DOHH2 (cell line): ENCODE results near the gene KHNYN.
"Not testable (repeated sequence)": the region's sequence is repeated elsewhere in the genome, so short reads cannot be mapped to it uniquely, and the experiment has no call there.

Experiments used
- H3F3A ChIP-seq: fragments of 200-600 bp; sonication (generic), shearing (Covaris generic); 2 replicates; pipeline ENCODE4 v1.6.0; 2016; ENCODE audit warnings: antibody characterized with exemption, mild to moderate bottlenecking; ENCODE audit not compliant: control insufficient read depth, insufficient read depth
- H3K27ac ChIP-seq: fragments of 200-600 bp; sonication (generic); 2 replicates; pipeline ENCODE4 v1.5.1; 2014; ENCODE audit warnings: low read depth, mild to moderate bottlenecking, low read length, moderate library complexity
- H3K27me3 ChIP-seq: fragments of 200-600 bp; sonication (generic); 2 replicates; pipeline ENCODE4 v1.6.1; 2014; ENCODE audit warnings: mild to moderate bottlenecking, low read length, mixed read lengths; ENCODE audit not compliant: control insufficient read depth
- H3K36me3 ChIP-seq: fragments of 200-600 bp; sonication (generic); 2 replicates; pipeline ENCODE4 v1.6.1; 2014; ENCODE audit warnings: mild to moderate bottlenecking, low read length, moderate library complexity, mixed read lengths; ENCODE audit not compliant: control insufficient read depth
- H3K4me1 ChIP-seq: fragments of 200-600 bp; sonication (generic); 2 replicates; pipeline ENCODE4 v1.6.1; 2014; ENCODE audit warnings: mild to moderate bottlenecking, low read length, mixed read lengths; ENCODE audit not compliant: control insufficient read depth
- H3K4me2 ChIP-seq: fragments of 200-600 bp; sonication (generic); 2 replicates; pipeline ENCODE4 v1.6.0; 2014; ENCODE audit warnings: mild to moderate bottlenecking, low read length, moderate library complexity
- H3K4me3 ChIP-seq: fragments of 200-600 bp; sonication (generic); 2 replicates; pipeline ENCODE4 v1.5.1; 2014; ENCODE audit warnings: mild to moderate bottlenecking, low read length, mixed read lengths
- H3K79me2 ChIP-seq: fragments of 200-600 bp; sonication (generic); 2 replicates; pipeline ENCODE4 v1.6.1; 2014; ENCODE audit warnings: mild to moderate bottlenecking, low read length, mixed read lengths; ENCODE audit not compliant: control insufficient read depth
- H3K9me2 ChIP-seq: fragments of 200-600 bp; sonication (generic); replicated peaks from 2 replicates; pipeline ENCODE4 v1.6.1; 2014; ENCODE audit warnings: mild to moderate bottlenecking, low read length, mixed read lengths; ENCODE audit not compliant: control insufficient read depth
- H3K9me3 ChIP-seq: fragments of 200-600 bp; sonication (generic); 2 replicates; pipeline ENCODE4 v1.6.1; 2014; ENCODE audit warnings: antibody characterized with exemption, low read length, mixed read lengths; ENCODE audit not compliant: control insufficient read depth, insufficient read depth
- H4K20me1 ChIP-seq: fragments of 200-600 bp; sonication (generic); 2 replicates; pipeline ENCODE4 v1.6.0; 2014; ENCODE audit warnings: low read depth, mild to moderate bottlenecking, antibody characterized with exemption, low read length, moderate library complexity; ENCODE audit not compliant: control insufficient read depth, insufficient read depth
- CTCF ChIP-seq: fragments of 200-600 bp; sonication (generic); IDR thresholded peaks from one replicate; pipeline ENCODE4 v1.5.1; 2014; ENCODE audit warnings: antibody characterized with exemption, mild to moderate bottlenecking, low read depth, low read length; ENCODE audit not compliant: poor library complexity, severe bottlenecking
- EZH2phosphoT487 ChIP-seq: fragments of 200-600 bp; sonication (generic); IDR thresholded peaks from 2 replicates; pipeline ENCODE4 v1.6.1; 2017; ENCODE audit warnings: borderline replicate concordance, mild to moderate bottlenecking, antibody characterized with exemption, low read length, moderate library complexity, mixed read lengths

The KHNYN gene

GRCh38 chr14:24384169-24384568 is 45.6 kb upstream of the KHNYN start:
- Histone ChIP-seq H3K4me1 (no peaks in the 10 kb centered on the region), H3K9me2 (no peaks in the 10 kb centered on the region), H3K4me3 (no peak overlapping the region), H3K9me3 (no peaks in the 10 kb centered on the region), H4K20me1 (no peaks in the 10 kb centered on the region), H3K4me2 (no peak overlapping the region), H3K27me3 (peaks cover 18% of the 10 kb centered on the region), H3K36me3 (no peaks in the 10 kb centered on the region), H3F3A (no peaks in the 10 kb centered on the region), H3K79me2 (no peaks in the 10 kb centered on the region), H3K27ac (no peak overlapping the region)
- TF ChIP-seq CTCF (no peak), EZH2phosphoT487 (no peak)

GRCh38 chr14:24385524-24385923 is 44.2 kb upstream of the KHNYN start:
- no peaks in the 10 kb centered on the region for H3K9me3 ChIP-seq
- no peaks in the 10 kb centered on the region for H3F3A ChIP-seq
- H3K79me2 ChIP-seq = no peaks in the 10 kb centered on the region
- H3K4me1 ChIP-seq = no peaks in the 10 kb centered on the region
- no peaks in the 10 kb centered on the region for H3K36me3 ChIP-seq
- no peak overlapping the region for H3K4me2 ChIP-seq
- no peak overlapping the region for H3K4me3 ChIP-seq
- no peaks in the 10 kb centered on the region for H4K20me1 ChIP-seq
- TF ChIP-seq CTCF = no peak
- no peak for TF ChIP-seq EZH2phosphoT487
- H3K9me2 ChIP-seq = no peaks in the 10 kb centered on the region
- no peak overlapping the region for H3K27ac ChIP-seq
- peaks cover 21% of the 10 kb centered on the region for H3K27me3 ChIP-seq

GRCh38 chr14:24387009-24387345 is 42.8 kb upstream of the KHNYN start:
- peaks cover 26% of the 10 kb centered on the region for H3K27me3 ChIP-seq

GRCh38 chr14:24387579-24387978 is 42.2 kb upstream of the KHNYN start:
- H3K4me2 ChIP-seq = not testable (repeated sequence)

More at GRCh38 chr14:24387009-24387345, 42.8 kb upstream of the KHNYN start:
- Histone ChIP-seq H3K9me3 (no peaks in the 10 kb centered on the region), H3K36me3 (no peaks in the 10 kb centered on the region), H3K9me2 (no peaks in the 10 kb centered on the region), H4K20me1 (no peaks in the 10 kb centered on the region), H3K4me1 (no peaks in the 10 kb centered on the region), H3K27ac (no peak overlapping the region), H3K4me2 (no peak overlapping the region), H3K4me3 (no peak overlapping the region), H3F3A (no peaks in the 10 kb centered on the region), H3K79me2 (no peaks in the 10 kb centered on the region)
- TF ChIP-seq CTCF = no peak

More at GRCh38 chr14:24387579-24387978, 42.2 kb upstream of the KHNYN start:
- H3K9me3 ChIP-seq, H3K36me3 ChIP-seq, H3K4me1 ChIP-seq, H3K79me2 ChIP-seq, H3F3A ChIP-seq, H3K27ac ChIP-seq, H4K20me1 ChIP-seq, H3K9me2 ChIP-seq, H3K4me3 ChIP-seq: not testable (repeated sequence)
- H3K27me3 ChIP-seq = peaks cover 26% of the 10 kb centered on the region
